ENCODE data around the gene GJA1. TPM values are rescaled to one million over a fixed set of nuclear protein-coding genes. Genes with fewer than 3 reads are reported as not detected.
"Not testable (repeated sequence)": the region's sequence is repeated elsewhere in the genome, so short reads cannot be mapped to it uniquely, and the experiment has no call there.

Gene GJA1
- total RNA-seq (2014; rRNA removed; shearing (Covaris generic); ENCODE audit: low replicate concordance) = not detected in 2 replicates

GRCh38 chr6:121435444-121436069 lies at the start of gene GJA1:
GJA1 (plus strand) TSS chr6:121435646; CDS start chr6:121446848, 11,202 bp downstream.
- Histone ChIP-seq H3K9me2 (replicated peaks; ENCODE audit: insufficient read depth, low read length) (no peaks in the 10 kb centered on the region), H4K20me1 (ENCODE audit: insufficient read depth, low read depth, low read length) (no peaks in the 10 kb centered on the region), H3K79me2 (ENCODE audit: low read length) (no peaks in the 10 kb centered on the region), H3K4me1 (ENCODE audit: low read length) (no peaks in the 10 kb centered on the region), H3K27ac (ENCODE audit: low read length) (no peak within 1 kb of the TSS), H3K36me3 (ENCODE audit: insufficient read depth, low read length) (no peaks in the 10 kb centered on the region), H3K9me3 (ENCODE audit: low read length) (no peaks in the 10 kb centered on the region), H3K4me2 (ENCODE audit: low read depth, low read length, poor library complexity, severe bottlenecking) (no peak within 1 kb of the TSS), H3K4me3 (ENCODE audit: low read length) (no peak within 1 kb of the TSS), H3K27me3 (ENCODE audit: low read length) (no peaks in the 10 kb centered on the region), H2AFZ (ENCODE audit: low read length) (no peak within 1 kb of the TSS), H3K9ac (ENCODE audit: low read length) (no peak within 1 kb of the TSS)
- DNase-seq = no peak

- H3K9ac ChIP-seq (ENCODE audit: low read length); H3K79me2 ChIP-seq (ENCODE audit: low read length); H3K27me3 ChIP-seq (ENCODE audit: low read length); H3K4me1 ChIP-seq (ENCODE audit: low read length); H4K20me1 ChIP-seq (ENCODE audit: insufficient read depth, low read depth, low read length); H3K9me3 ChIP-seq (ENCODE audit: low read length); H3K4me3 ChIP-seq (ENCODE audit: low read length); H3K36me3 ChIP-seq (ENCODE audit: insufficient read depth, low read length); H2AFZ ChIP-seq (ENCODE audit: low read length); H3K27ac ChIP-seq (ENCODE audit: low read length); H3K9me2 ChIP-seq (replicated peaks; ENCODE audit: insufficient read depth, low read length); H3K4me2 ChIP-seq (ENCODE audit: low read depth, low read length, poor library complexity, severe bottlenecking); DNase-seq: not testable (repeated sequence)
These were observed 48.9 kb upstream of the GJA1 start for GRCh38 chr6:121386551-121386950.

GRCh38 chr6:121389419-121389818 lies 46.0 kb upstream of the GJA1 start:
- Histone ChIP-seq H3K27me3 (ENCODE audit: low read length) (no peaks in the 10 kb centered on the region), H3K4me2 (ENCODE audit: low read depth, low read length, poor library complexity, severe bottlenecking) (no peak overlapping the region), H3K9me2 (replicated peaks; ENCODE audit: insufficient read depth, low read length) (no peaks in the 10 kb centered on the region), H3K27ac (ENCODE audit: low read length) (no peak overlapping the region), H2AFZ (ENCODE audit: low read length) (no peak overlapping the region), H3K4me3 (ENCODE audit: low read length) (no peak overlapping the region), H3K79me2 (ENCODE audit: low read length) (no peaks in the 10 kb centered on the region), H3K9ac (ENCODE audit: low read length) (no peak overlapping the region), H3K36me3 (ENCODE audit: insufficient read depth, low read length) (no peaks in the 10 kb centered on the region), H4K20me1 (ENCODE audit: insufficient read depth, low read depth, low read length) (no peaks in the 10 kb centered on the region), H3K9me3 (ENCODE audit: low read length) (no peaks in the 10 kb centered on the region), H3K4me1 (ENCODE audit: low read length) (peaks cover 9% of the 10 kb centered on the region)
- DNase-seq = no peak

DNA sequence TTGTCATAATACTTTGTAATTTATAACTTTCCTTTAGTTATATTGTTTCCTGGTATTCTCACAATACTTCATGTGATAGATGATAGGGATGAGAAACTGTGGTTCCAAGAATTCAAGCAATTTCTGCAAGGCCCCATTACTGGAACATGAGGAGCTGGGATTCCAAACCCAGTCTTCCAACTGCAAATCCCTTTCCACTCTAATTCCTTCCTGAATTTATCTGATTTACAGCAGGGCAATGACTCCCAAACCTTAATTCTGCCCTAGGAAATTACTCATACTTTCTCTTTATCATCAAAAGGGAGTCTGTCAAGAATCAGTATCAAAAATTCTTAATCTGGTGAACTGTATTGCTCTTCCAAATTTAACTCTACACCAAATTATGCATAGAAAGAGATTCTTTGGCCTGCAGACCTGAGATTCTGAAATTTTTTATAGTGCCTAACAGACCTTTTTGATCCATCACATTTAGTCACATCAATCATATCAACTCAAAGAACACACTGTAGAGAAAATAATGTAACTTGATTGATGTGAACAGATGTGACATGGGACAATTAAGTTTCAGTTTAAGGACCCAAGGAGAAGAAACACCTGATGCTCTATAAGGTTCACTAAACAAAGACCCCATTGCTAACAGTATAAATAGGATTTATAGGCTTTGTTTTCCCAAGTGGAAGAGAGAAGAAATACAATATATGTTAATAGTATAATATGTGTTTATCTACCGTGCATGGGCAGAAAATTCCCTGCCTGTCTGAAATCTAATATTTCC lies 41.5 kb upstream of the GJA1 start:
- no peak overlapping the region for H3K4me3 ChIP-seq (ENCODE audit: low read length)
- no peaks in the 10 kb centered on the region for H3K9me2 ChIP-seq (replicated peaks; ENCODE audit: insufficient read depth, low read length)
- H2AFZ ChIP-seq (ENCODE audit: low read length) = no peak overlapping the region
- H3K9ac ChIP-seq (ENCODE audit: low read length) = no peak overlapping the region
- H3K9me3 ChIP-seq (ENCODE audit: low read length) = no peaks in the 10 kb centered on the region
- no peak overlapping the region for H3K27ac ChIP-seq (ENCODE audit: low read length)
- no peak for DNase-seq
- H3K4me1 ChIP-seq (ENCODE audit: low read length) = peaks cover 12% of the 10 kb centered on the region
- no peaks in the 10 kb centered on the region for H3K79me2 ChIP-seq (ENCODE audit: low read length)
- no peaks in the 10 kb centered on the region for H4K20me1 ChIP-seq (ENCODE audit: insufficient read depth, low read depth, low read length)
- no peaks in the 10 kb centered on the region for H3K27me3 ChIP-seq (ENCODE audit: low read length)
- H3K36me3 ChIP-seq (ENCODE audit: insufficient read depth, low read length) = no peaks in the 10 kb centered on the region
- H3K4me2 ChIP-seq (ENCODE audit: low read depth, low read length, poor library complexity, severe bottlenecking) = peak overlapping the region; percentile 10

DNA sequence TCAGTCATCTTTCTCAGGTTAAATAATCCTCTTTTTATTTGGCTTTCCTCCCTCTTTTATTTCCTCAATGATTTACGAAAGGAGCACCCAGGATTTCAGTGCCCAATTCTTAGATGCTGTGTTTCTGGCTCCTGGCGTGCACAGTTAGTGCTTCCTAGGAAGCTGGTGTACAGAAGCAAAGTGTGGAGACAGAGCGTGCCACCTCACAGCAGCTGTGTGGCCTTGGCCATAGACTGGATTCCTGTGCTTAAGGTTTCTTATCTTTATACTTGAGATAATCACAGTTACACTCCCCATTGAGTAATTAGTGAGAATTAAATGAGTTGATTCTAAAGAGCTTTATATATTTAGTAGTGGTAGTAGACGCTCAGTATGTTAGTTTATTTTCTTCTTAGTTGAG lies 39.7 kb upstream of the GJA1 start:
- peaks cover 12% of the 10 kb centered on the region for H3K4me1 ChIP-seq (ENCODE audit: low read length)

GRCh38 chr6:121397188-121397587 lies 38.3 kb upstream of the GJA1 start:
- not testable (repeated sequence) for H3K4me2 ChIP-seq (ENCODE audit: low read depth, low read length, poor library complexity, severe bottlenecking); H3K9ac ChIP-seq (ENCODE audit: low read length); H4K20me1 ChIP-seq (ENCODE audit: insufficient read depth, low read depth, low read length); H3K27me3 ChIP-seq (ENCODE audit: low read length); H3K9me3 ChIP-seq (ENCODE audit: low read length); H3K9me2 ChIP-seq (replicated peaks; ENCODE audit: insufficient read depth, low read length); H2AFZ ChIP-seq (ENCODE audit: low read length); H3K4me3 ChIP-seq (ENCODE audit: low read length); H3K27ac ChIP-seq (ENCODE audit: low read length); DNase-seq; H3K79me2 ChIP-seq (ENCODE audit: low read length); H3K36me3 ChIP-seq (ENCODE audit: insufficient read depth, low read length)
- H3K4me1 ChIP-seq (ENCODE audit: low read length) = peaks cover 12% of the 10 kb centered on the region

More for the DNA sequence above, 39.7 kb upstream of the GJA1 start:
- H4K20me1 ChIP-seq (ENCODE audit: insufficient read depth, low read depth, low read length) = no peaks in the 10 kb centered on the region
- no peaks in the 10 kb centered on the region for H3K36me3 ChIP-seq (ENCODE audit: insufficient read depth, low read length)
- no peak overlapping the region for H3K9ac ChIP-seq (ENCODE audit: low read length)
- H2AFZ ChIP-seq (ENCODE audit: low read length) = no peak overlapping the region
- no peaks in the 10 kb centered on the region for H3K9me3 ChIP-seq (ENCODE audit: low read length)
- no peak overlapping the region for H3K4me2 ChIP-seq (ENCODE audit: low read depth, low read length, poor library complexity, severe bottlenecking)
- no peaks in the 10 kb centered on the region for H3K79me2 ChIP-seq (ENCODE audit: low read length)
- H3K27me3 ChIP-seq (ENCODE audit: low read length) = no peaks in the 10 kb centered on the region
- no peak for DNase-seq
- no peak overlapping the region for H3K4me3 ChIP-seq (ENCODE audit: low read length)
- H3K9me2 ChIP-seq (replicated peaks; ENCODE audit: insufficient read depth, low read length) = no peaks in the 10 kb centered on the region
- no peak overlapping the region for H3K27ac ChIP-seq (ENCODE audit: low read length)

DNA sequence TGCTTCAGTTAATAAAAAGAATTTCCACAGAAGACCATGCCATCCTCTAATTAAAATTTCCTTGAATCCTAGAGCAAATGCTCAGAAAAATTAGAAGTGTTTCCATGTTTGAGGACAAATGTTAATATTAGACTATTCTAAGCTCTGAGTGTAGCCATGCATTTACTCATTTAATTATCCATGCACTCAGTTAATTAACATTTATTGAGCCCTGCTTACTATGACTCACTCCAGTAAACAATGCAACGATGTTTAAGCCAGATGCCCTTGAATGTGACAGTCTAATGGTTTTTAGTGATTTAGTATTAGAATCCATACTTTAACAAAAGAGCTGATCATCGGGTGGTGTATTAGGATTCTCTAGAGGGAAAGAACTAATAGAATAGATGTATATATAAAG lies 37.3 kb upstream of the GJA1 start:
- no peak overlapping the region for H3K9ac ChIP-seq (ENCODE audit: low read length)
- no peak for DNase-seq
- no peaks in the 10 kb centered on the region for H3K9me3 ChIP-seq (ENCODE audit: low read length)
- H3K27ac ChIP-seq (ENCODE audit: low read length) = no peak overlapping the region
- H3K79me2 ChIP-seq (ENCODE audit: low read length) = no peaks in the 10 kb centered on the region
- H3K4me3 ChIP-seq (ENCODE audit: low read length) = no peak overlapping the region
- no peaks in the 10 kb centered on the region for H3K27me3 ChIP-seq (ENCODE audit: low read length)
- H3K4me2 ChIP-seq (ENCODE audit: low read depth, low read length, poor library complexity, severe bottlenecking) = no peak overlapping the region
- H4K20me1 ChIP-seq (ENCODE audit: insufficient read depth, low read depth, low read length) = no peaks in the 10 kb centered on the region
- no peaks in the 10 kb centered on the region for H3K36me3 ChIP-seq (ENCODE audit: insufficient read depth, low read length)
- peaks cover 9% of the 10 kb centered on the region for H3K4me1 ChIP-seq (ENCODE audit: low read length)
- H2AFZ ChIP-seq (ENCODE audit: low read length) = no peak overlapping the region
- no peaks in the 10 kb centered on the region for H3K9me2 ChIP-seq (replicated peaks; ENCODE audit: insufficient read depth, low read length)

DNA sequence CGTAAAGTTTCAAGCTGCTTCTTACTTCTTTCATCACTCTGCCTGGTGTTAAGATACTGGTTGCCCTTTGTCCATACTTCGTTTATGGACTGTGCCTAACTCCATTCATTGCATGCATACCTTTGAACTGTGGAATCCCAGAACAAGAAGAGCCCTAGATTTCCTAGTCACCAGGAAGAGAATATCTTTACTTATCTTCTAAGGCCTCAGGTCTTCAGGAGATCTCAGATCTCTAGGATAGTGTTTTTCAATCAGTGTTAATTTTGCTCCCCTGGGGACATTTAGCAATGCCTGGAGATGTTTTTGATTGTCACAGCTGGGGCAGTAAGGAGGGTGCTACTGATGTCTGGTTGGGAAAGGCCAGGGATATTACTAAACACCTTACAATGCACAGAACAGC lies 35.5 kb upstream of the GJA1 start:
- no peak for DNase-seq
- Histone ChIP-seq H3K4me3 (ENCODE audit: low read length) (no peak overlapping the region), H3K4me2 (ENCODE audit: low read depth, low read length, poor library complexity, severe bottlenecking) (no peak overlapping the region), H3K79me2 (ENCODE audit: low read length) (no peaks in the 10 kb centered on the region), H4K20me1 (ENCODE audit: insufficient read depth, low read depth, low read length) (no peaks in the 10 kb centered on the region), H3K27me3 (ENCODE audit: low read length) (no peaks in the 10 kb centered on the region), H3K9me2 (replicated peaks; ENCODE audit: insufficient read depth, low read length) (no peaks in the 10 kb centered on the region), H3K36me3 (ENCODE audit: insufficient read depth, low read length) (no peaks in the 10 kb centered on the region), H3K9me3 (ENCODE audit: low read length) (no peaks in the 10 kb centered on the region), H3K27ac (ENCODE audit: low read length) (no peak overlapping the region), H3K9ac (ENCODE audit: low read length) (no peak overlapping the region), H2AFZ (ENCODE audit: low read length) (no peak overlapping the region), H3K4me1 (ENCODE audit: low read length) (peaks cover 7% of the 10 kb centered on the region)
